Fibroblast of lung (primary cell): ENCODE measurements around the gene KRTAP5-6.

Experiments used
- CTCF ChIP-seq, 2 donors: IDR thresholded peaks in 1 of 2; conservative IDR thresholded peaks in 1 of 2; 1 replicate in 1 of 2; 2 replicates in 1 of 2; pipeline ENCODE4 v1.5.1; 2011 to 2012; ENCODE audit warnings: low read length in 2 of 2, control low read depth in 1 of 2, inconsistent platforms in 1 of 2, low read depth in 1 of 2, mild to moderate bottlenecking in 1 of 2
- EZH2 ChIP-seq: IDR thresholded peaks from 2 replicates; pipeline ENCODE4 v1.5.1; 2012; ENCODE audit warnings: low read length, control low read depth, mild to moderate bottlenecking; ENCODE audit errors: missing control alignments

GRCh38 chr11:1660111-1660867, 36.7 kb upstream of the KRTAP5-6 start:
- no peak for TF ChIP-seq CTCF (conservative IDR thresholded peaks at IDR 0.05 in 1 of 2, IDR thresholded peaks at IDR 0.05 in 1 of 2; ENCODE audit: low read depth in 1 of 2, low read length in 2 of 2)
- TF ChIP-seq EZH2, result no peak
